HG03575 (cell line): ENCODE data around the gene NFATC2.

ENCODE experiments used
- ATAC-seq: cut with Tn5 transposase; IDR thresholded peaks from one replicate; pipeline ENCODE4 v1.9.1; 2021; ENCODE audit not compliant: unreplicated experiment, insufficient number of reproducible peaks, low FRiP score; ENCODE audit errors: extremely low read depth

The NFATC2 gene

DNA sequence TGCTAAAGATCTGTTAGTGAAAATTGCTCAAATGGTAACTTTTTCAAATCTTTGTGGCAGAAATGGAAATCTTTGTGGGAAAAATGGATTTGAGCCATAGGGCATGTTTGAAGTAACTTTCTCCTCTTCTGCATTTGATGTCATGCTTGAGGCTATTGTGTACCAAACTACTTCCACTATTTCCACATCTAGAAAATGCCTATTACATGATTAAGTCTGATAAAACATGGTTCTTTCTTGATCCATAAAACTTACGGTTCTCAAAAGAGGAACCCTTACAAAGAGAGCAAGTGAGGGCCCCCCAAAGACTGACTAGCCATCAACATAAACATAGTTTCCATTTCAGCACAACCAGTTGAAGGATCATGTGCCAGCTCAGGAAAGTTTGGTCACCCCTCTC, 150.6 kb downstream of the NFATC2 start:
- ATAC-seq, result no peak

DNA sequence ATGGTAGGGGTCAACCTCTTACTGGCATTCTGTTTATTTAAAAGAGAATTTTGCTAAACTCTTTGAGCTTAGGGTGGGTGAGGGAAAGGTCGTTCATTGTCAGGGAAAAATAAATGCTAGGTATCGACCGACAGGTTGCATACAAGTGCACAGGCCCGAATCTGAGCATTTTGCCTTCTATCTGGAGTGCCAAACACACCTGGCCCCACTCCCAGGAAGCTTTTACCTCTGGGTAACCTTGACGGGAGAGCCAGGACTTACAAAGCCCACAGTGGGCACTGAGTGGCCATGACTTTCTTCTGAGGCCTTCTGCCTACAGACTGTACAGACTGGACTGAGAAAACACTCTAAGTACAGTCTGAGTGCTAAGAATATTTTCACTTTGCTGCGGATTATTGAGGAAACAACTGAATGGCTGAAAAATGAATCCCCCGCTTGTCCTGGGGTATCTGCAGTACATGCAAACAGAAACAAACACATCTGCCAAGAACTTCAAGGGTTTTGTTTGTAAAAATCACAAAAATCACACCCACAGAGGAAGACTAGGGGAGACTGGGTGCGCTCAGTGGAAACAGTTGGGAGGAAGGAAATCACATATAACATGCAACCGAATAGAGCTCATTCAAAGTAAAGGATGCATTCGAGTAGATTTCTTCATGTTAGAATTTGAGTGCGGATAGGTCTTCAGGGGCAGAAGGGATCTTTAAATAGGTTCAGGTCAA, 152.8 kb downstream of the NFATC2 start:
- no peak for ATAC-seq

DNA sequence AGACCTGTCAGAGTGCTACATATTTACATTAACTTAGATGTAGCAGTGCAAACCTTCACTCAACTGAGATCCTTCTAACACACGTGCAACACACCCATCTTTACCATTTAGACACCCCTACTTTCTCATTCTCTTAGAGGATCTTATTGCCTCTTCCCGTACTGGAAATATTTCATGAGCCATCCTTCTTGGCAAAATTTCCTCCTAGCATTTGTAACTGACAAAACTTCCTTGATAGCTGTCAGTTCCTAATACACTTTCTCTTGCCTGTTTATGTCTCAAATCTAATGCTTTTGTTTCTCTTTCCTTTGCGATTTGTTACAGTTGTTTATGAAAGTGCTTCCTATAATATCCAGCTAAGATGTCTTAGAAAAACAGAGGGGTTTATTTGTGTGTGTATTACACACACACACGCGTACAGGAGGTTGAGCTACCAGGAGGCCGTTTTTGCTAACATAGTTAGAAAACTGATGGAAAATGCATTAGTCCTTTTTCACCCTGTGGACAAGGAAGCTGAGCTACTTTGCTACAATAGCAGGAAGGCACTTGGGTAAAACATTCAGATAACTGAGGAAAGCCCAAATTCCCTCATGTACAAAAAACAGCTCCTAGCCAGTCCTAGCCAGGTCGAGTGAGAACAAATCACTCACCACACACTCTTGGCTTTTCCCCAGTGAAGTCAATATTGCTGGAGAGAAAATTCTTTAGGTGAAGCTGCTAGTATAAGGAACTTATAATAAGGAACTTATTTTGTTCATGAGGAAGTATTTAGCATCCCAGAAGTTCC, 153.6 kb downstream of the NFATC2 start:
- ATAC-seq, result no peak

DNA sequence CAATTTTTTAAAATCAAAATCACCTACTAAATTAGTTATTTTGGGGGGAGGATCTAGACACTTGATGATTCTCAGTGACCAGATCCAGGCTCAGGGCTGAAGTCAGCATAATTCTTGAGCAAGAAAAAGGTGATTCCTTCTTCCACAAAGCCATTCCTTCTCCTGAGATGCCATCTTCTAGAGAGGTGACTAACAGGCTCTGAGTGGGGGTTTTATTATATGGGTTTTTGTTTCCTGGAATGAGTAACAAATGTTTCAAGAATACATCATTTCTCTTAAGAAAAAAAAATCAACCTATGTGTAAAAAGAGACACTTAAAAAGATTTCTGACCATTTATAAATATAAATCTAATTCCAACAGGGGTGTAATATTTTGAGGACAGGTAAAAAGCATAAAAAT, 154.3 kb downstream of the NFATC2 start:
- no peak for ATAC-seq

DNA sequence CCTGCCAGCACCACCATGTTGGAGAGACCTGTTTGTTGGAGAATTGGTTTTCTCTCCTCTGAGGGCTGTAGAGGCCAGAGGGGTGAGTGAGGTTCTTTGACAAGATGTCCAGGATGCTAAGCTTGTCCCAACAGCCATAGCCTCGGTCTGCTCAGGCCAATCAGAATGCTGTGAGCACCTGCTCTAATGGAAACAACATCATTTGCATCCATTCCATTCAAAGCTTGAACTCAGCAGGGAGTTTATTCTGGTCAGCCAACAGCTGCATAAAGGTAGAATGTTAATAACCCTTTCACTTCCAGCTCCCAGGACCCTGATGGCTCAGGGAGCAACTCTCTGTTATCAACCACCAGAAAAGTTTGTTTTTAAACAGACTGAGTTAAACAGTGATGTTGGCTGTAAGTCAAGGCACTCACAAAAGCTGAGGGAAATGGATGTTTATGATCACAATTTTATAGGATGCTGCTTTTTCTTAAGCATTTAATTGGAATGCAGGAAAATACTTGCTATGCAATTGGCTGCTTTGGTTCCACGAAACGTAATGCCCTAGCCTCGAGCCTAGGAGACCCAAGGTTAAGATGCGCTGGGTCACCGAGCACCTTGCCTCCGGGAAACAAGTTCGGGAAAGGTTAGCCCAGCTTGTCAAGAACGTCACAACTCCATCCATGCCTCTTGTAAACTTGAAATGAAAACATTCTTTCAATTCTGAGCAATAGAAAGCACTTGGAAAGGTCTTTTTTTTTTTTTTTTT, 155.2 kb downstream of the NFATC2 start:
- ATAC-seq, result no peak

DNA sequence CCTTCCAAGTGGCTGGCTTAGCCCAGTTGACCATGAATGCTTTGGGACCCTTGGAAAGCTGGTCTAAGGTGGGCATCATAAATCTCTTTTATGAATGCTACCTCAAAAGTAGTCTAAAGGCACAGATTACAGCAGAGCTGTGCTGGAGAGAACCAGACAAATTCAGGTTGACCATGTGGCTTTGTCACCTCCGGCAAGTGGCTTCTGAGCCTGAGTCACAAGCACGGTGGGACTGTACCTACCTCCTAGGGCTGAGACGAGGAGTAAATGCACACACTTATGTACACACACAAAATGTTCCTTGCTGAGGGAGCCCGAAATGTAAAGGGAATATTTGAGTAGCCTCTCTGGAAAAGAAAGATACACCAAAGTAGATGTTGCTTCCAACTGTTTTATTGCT, 155.9 kb downstream of the NFATC2 start:
- no peak for ATAC-seq

DNA sequence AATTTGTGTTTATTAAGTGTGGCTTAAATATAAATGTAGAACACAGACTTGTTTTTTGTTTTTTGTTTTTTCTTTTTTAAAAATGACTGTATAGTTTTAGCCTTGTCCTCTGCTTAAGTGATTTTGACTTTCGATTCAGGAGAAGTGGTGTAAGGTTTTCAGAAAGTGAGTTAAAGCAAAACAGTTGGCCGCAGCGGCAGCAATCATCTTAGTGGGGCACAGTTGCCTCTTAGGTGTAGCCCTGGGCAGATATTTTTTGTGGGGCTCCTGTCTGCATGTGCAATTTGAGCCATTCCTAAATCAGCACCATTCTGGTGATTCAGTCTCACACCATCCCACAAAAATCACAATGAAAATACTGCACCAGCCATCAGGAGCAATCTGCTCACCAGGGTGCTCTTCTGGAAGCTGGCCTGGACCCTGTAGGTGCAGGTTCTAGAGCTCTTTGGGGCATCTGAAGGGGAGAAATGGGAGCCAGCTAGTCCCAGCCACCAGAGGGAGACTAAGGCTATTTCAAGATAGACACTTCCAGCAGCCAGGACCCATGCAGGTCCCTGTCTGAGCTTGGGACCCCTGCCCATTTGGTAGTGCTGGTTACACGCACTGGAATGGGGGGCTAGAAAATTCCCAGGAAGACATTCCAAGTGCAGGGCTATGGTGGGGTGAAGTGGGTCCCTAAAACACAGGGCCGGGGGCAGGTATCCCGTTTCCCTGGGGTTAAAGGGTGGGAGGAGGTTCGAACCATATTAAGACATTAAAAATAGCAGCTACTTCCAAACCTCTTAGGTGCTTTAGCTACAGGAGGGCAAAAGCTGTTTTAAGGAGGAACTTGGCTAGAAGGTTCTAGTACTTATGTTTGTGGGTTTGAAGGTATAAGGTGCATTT, 156.6 kb downstream of the NFATC2 start:
- ATAC-seq, result no peak

DNA sequence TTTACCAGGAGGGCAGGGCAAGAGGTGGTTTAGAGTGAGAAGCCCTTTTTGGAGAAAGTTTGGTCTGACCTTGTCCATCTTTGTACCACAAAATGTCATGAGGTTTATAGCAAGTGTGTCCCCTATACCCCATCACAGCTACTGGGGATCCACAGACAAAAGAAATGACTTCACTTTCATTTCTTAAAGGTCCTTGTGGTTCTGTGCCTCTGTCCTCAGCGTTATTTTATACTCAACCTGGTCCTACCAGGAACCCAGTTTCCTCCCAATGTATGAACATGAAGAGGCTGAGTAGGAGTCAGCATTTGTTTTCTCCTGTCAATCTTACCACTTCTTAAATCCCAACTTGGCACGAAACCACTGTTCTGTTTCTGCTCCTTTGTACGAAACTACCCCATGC, 157.6 kb downstream of the NFATC2 start:
- ATAC-seq, result no peak

DNA sequence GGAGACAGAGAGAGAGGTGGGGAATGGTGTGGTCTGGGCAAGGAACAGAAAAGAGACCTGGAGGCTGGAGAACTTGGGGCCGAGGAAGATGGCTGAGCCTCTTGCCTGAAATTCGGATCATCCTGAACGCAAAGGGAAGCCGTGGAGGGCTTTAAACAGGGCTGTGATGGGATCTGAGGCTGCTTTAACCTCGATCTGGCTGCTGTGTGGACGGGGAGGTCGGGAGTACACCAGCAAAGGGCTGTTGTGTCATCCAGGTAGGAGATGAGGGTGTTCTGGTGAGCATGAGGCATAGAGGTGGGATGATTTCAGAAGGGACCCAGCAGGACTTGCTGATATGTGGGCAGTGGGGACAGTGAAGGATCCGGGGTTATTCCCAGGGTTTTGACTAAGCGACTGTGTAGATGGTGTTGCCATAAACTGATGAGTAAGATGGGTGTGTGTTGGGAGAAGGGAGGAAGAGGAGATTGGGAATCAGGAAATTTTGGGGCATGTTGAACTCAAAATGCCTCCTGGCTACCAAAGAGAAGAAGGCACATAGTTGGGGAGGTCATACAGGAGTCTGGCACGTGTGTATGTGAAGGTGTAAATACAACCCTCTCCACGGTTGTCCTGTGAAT, 158.5 kb downstream of the NFATC2 start:
- no peak for ATAC-seq

DNA sequence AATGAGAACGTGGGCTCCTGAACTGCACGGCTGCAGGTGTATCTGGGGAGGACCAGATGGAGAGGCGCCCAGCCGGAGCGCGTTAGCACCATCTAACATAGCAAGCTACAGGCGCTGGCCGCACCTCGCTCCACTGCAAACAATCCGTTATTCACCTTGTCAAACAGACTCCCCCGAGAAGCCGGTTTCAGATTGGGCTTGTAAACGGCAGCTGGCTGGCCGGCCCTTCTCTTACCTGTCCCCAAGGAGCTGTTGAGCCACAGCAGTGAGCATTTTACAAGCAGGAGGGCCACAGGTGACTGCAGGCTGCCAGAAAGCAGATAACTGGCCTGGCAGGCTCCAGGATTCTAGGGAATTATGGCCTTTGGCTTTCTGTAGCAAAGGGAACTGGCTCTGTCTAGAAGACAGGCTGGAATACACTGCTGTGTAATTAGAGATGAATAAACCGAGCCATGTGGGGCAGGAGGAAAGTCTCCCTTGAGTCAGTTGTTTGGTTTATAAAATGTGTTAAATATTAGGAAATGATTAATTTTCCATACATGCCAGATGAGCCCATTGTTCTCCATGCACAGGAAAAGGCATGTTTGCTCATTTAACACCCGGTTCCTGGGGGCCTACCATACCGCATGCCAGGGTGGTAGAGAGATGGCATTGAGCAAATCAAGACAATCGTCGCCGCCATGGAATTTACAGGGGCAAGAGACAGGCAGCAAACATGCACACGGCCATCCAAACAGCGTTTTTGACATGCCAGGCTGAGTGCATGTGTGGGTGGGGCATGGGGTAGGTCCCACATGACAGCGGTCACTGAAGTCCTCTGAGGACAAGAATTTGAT, 159.3 kb downstream of the NFATC2 start:
- no peak for ATAC-seq

DNA sequence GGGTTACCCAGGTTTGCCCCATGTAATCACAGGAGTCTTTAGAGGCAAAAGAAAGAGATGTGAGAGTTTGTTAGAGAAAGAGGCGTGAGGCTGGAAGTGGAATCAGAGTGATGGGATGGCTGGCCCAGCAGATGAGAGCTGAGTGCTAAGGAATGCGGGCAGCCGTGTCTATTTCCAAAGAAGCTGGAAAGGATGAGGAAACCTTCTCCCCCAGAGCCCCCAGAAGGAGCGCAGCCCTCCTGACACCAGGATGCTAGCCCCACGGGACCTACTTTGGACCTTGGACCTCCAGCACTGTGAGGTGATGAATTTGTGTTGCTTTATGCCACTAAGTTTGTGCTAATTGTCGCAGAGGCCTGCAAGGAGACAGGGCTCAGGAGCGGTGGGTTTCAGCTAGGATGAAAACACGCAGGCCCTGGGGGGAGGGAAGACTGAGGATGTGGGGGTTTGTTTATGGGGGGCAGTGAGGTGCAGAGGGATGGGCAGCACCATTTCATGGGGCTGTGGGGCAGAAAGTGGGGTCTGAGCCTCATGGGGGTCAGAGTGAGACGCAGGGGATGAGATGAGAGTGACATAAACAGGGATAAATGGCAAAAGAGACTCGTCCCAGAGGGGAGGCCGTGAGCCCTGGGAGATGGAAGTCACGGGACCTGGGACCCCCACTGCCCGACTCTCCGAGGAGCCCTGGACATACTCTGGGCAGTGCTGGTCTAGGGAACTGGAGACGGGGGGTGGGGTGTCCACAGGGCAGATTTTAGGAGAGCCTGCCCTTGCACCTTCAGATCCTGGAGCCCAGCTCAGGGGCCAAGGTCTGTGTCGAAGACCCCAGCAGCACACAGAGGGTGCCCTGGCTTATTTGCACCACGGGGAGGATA, 160.2 kb downstream of the NFATC2 start:
- no peak for ATAC-seq

DNA sequence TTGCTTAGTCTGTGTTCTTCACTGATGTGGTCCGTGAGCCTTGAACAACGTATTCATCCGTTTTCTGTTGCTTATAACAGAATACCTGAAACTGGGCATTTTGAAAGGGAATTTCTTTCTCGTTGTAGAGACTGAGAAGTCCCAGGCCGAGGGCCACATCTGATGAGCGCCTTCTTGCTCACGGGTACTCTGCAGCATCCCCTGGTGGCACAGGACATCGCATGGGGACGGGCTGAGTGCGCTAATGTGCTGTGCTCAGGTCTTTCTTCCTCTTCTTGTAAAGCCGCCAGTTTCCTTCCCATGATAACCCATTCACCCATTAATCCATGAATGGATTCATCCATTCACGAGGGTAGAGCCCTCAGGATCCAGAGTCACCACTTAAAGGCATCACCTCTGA, 161.0 kb downstream of the NFATC2 start:
- no peak for ATAC-seq

DNA sequence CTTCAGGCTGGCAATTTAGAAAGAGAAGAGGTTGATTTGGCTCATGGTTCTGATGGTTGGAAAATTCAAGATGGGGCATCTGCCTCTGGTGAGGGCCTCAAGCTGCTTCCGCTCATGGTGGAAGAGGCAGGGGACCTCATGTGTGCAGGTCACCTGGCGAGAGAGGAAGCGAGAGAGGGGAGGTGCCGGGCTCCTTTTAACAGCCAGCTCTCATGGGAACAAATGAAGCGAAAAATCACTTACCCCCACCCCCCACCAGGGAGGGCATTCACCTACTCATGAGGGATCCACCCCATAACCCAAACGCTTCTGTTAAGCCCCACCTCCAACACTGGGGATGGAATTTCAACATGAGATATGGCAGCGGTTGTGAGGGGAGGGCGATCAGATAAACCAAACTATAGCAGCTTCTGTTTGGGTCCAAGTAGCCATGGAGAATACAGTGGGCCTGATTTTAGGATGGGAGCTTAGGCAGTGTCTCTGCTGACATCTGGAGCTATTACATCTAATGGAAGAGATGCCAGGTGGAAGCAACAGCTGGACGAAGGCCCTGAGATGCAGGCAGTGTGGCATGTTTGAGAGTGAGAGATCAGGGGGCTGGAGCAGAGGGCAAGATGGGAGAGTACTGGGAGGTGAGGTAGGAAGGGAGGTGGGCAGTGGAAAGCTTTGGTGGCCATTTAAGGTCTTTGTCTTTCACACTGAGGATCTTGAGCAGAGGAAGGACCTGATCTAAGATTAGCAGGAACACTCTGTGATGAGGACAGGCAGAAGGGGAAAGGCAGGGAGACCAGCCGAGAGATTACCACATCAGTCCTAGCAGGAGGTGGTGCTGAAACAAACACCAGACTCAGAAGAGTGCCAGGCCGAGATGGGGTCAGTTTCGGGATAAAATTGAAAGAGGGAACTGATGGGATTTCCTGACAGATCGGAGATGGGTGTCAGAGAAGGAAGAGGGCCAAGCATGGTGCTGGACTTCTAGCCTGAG, 161.8 kb downstream of the NFATC2 start:
- ATAC-seq, result no peak

DNA sequence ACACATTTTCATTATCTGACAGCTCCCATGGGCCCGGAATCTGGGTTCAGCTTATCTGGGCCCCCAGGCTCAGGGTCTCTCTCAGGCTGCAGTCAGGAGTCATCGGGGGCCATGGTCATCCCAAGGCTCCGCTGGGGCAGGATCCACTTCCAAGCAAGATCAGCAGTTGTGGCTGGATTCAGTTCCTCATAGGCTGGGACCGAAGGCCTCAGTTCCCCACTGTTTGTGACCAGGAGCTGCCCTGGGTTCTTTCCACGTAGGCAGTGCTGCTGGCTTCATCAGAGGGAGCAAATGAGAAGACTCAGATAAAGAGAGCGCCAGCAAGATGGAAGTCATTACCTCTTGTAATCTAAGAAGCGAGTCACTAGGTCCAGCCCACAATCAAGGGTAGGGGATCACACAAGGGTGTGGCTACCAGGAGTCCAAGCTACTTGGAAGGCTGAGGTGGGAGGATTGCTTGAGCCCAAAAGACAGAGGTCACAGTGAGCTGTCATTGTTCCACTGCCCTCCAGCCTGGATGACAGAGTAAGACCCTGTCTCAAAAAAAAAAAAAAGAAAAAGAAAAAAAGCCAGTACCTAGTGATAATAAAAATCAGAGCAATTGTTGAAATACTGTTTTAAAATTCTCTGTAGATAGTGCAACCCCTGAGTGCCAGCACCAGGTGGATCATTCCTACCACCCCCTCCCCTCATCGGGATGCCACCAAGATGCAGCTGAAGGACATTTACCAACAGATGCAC, 162.7 kb downstream of the NFATC2 start:
- ATAC-seq, result no peak
